Adrenal gland (tissue), 12 donors: ENCODE data around the gene PHF13. TPM values are rescaled to one million over a fixed set of nuclear protein-coding genes. Genes with fewer than 3 reads are reported as not detected.
A peak's percentile ranks its signal among the peaks of the same experiment; 100 is the strongest.

Experiments
- DNase-seq, 7 donors: peaks; one replicate each; pipeline ENCODE4 v3.0.0-alpha.2; 2019 to 2020
- H3K27ac ChIP-seq, 5 donors: fragments of 200-600 bp; sonication (generic) in 4 of 5; 1 replicate in 3 of 5; 2 replicates in 2 of 5; pipeline versions ENCODE4 v1.5.1 to v1.8.0; 2016 to 2020; ENCODE audit warnings: mild to moderate bottlenecking in 1 of 5
- H3K27me3 ChIP-seq: fragments of 200-600 bp; 2 replicates; pipeline ENCODE4 v1.8.0; 2021
- H3K36me3 ChIP-seq, 2 donors: fragments of 200-600 bp; replicated peaks in 1 of 2; 1 replicate in 1 of 2; 2 replicates in 1 of 2; pipeline versions ENCODE4 v1.5.1 to v1.8.0; 2018 to 2022
- H3K4me1 ChIP-seq, 2 donors: fragments of 200-600 bp; replicated peaks in 1 of 2; 1 replicate in 1 of 2; 2 replicates in 1 of 2; pipeline versions ENCODE4 v1.5.1 to v1.8.0; 2018 to 2021
- H3K4me3 ChIP-seq, 4 donors: fragments of 200-600 bp; sonication (generic) in 3 of 4; one replicate each; pipeline ENCODE4 v1.5.1; 2016 to 2018
- H3K9me3 ChIP-seq, 3 donors: fragments of 200-600 bp; sonication (generic) in 1 of 3; replicated peaks in 1 of 3; 1 replicate in 2 of 3; 2 replicates in 1 of 3; pipeline versions ENCODE4 v1.5.1 to v1.8.0; 2016 to 2021
- CTCF ChIP-seq, 6 experiments: fragments of 450-650 bp in 4 of 6; fragments of 200-600 bp in 2 of 6; sonication (generic) in 1 of 6; IDR thresholded peaks; 1 replicate in 5 of 6; 2 replicates in 1 of 6; pipeline versions ENCODE4 v1.5.1 to v1.8.0; 2016 to 2021; ENCODE audit warnings: antibody characterized with exemption in 6 of 6, mild to moderate bottlenecking in 2 of 6, moderate library complexity in 1 of 6
- POLR2A ChIP-seq, 2 donors: fragments of 450-650 bp; IDR thresholded peaks; one replicate each; pipeline ENCODE4 v1.6.1; 2017; ENCODE audit warnings: antibody characterized with exemption in 2 of 2, mild to moderate bottlenecking in 2 of 2, moderate library complexity in 1 of 2
- WGBS, 4 donors: extraction: QIAGEN DNeasy Blood & Tissue Kit in 2 of 4; methylation state at CpG; one replicate each; pipeline versions ENCODE4 v1.1.5 to v1.1.7; 2013 to 2017; 5-methylcytosine and 5-hydroxymethylcytosine counted together
- intact Hi-C, 2 donors: fragments of 100-400 bp; cut with DNase I; formaldehyde crosslinking; loops; one replicate each; pipeline versions ENCODE4 v1.14.1 to v1.15.0; 2022 to 2023
- polyA plus RNA-seq, 3 donors: library from polyadenylated mRNA; stranded (reverse); fragments of 200-250 nt in 2 of 3; fragments of 350-450 nt in 1 of 3; fragmentation: Illumina TruSeq in 1 of 3; extraction: RNeasy Lipid Tissue Mini Kit (QIAGEN cat#74804) in 1 of 3; gene quantifications; one replicate each; pipeline ENCODE4 v1.2.3, GENCODE V29; 2013 to 2014
- total RNA-seq, 9 donors: library from RNA; depleted of rRNA in 4 of 9; stranded (reverse); fragments of >200 nt in 4 of 9; fragments of 120-200 nt in 1 of 9; fragmentation: NEBNext Ultra II Directional in 1 of 9; extraction: Animal tissue kit (Norgen Biotek cat#: 25700) in 1 of 9; gene quantifications; one replicate each; pipeline versions ENCODE4 v1.1.0 to v1.2.4, GENCODE V29; 2013 to 2023
- donor health status: healthy with polysubstance abuse.
- donor health status: Bipolar disorder and iron deficiency.
- donor health status: DM: yes; HTN: yes; CAD: no.
- donor health status: DM: no; HTN: no; CAD: no.
- donor health status: DM: no; HTN: no; CAD: no.
- donor health status: DM: yes; HTN: yes; CAD: no.

PHF13 gene
- total and polyA plus RNA-seq, 12 donors, result 4.7 to 20.1 (median 12.9) TPM

- TF ChIP-seq POLR2A (IDR thresholded peaks at IDR 0.05), result no peak
- TF ChIP-seq CTCF (IDR thresholded peaks at IDR 0.05), result no peak
- Histone ChIP-seq H3K36me3 (peaks cover 0 to 66% of the 10 kb centered on the region in 2 donors), H3K4me1 (peaks cover 12 to 32% of the 10 kb centered on the region in 2 donors), H3K4me3 (no peak overlapping the region), H3K27ac (no peak overlapping the region), H3K27me3 (no peaks in the 10 kb centered on the region), H3K9me3 (no peaks in the 10 kb centered on the region)
- WGBS, 4 donors, result 86 to 95% (median 89%) methylated on average over 6 to 7 of the region's 7 CpGs
- DNase-seq, result no peak
- intact Hi-C loops, result no loop called here
Observed at GRCh38 chr1:6590046-6590445, 23.5 kb upstream of the PHF13 start.

DNA sequence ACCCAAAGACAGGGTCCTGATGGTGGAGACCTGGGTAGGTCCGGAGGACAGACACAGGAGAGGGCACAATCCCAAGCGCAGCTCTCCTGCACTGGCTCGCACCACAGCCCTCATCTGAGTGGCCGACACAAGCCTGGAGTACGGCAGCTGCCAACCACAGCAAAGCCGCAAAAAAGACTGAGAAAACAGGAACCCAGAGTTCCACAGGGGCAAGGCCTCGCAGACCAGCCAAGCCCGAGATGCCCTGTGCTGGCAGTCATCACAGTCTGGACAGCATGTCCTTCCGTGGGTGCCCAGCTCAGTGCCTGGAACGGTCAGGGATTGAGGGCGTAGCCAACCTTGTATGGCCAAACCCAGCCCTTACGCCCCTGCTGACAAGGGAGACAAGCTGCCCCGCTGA, 22.3 kb upstream of the PHF13 start:
- TF ChIP-seq POLR2A (IDR thresholded peaks at IDR 0.05) (no peak), CTCF (IDR thresholded peaks at IDR 0.05) (no peak)
- intact Hi-C loops, result no loop called here
- Histone ChIP-seq H3K36me3 (peaks cover 0 to 78% of the 10 kb centered on the region in 2 donors), H3K9me3 (no peaks in the 10 kb centered on the region), H3K27ac (no peak overlapping the region), H3K27me3 (no peaks in the 10 kb centered on the region), H3K4me1 (peaks cover 12 to 32% of the 10 kb centered on the region in 2 donors), H3K4me3 (no peak overlapping the region)
- 69 to 77% (median 72%) methylated on average over 7 to 13 of the region's 13 CpGs for WGBS, 4 donors
- peak in 1 of 7 donors; percentile 59 for DNase-seq

GRCh38 chr1:6591644-6592043, 21.9 kb upstream of the PHF13 start:
- peaks cover 12 to 31% of the 10 kb centered on the region in 2 donors for H3K4me1 ChIP-seq

GRCh38 chr1:6592441-6592840, 21.1 kb upstream of the PHF13 start:
- Histone ChIP-seq H3K36me3 (peaks cover 0 to 90% of the 10 kb centered on the region in 2 donors), H3K4me3 (no peak overlapping the region), H3K9me3 (no peaks in the 10 kb centered on the region), H3K27ac (no peak overlapping the region), H3K4me1 (peaks cover 20 to 31% of the 10 kb centered on the region in 2 donors), H3K27me3 (no peaks in the 10 kb centered on the region)
- no peak for DNase-seq
- intact Hi-C loops, result no loop called here
- 56 to 93% (median 61%) methylated on average over 4 to 5 of the region's 5 CpGs for WGBS, 4 donors
- TF ChIP-seq CTCF (IDR thresholded peaks at IDR 0.05), result no peak

More at GRCh38 chr1:6591644-6592043, 21.9 kb upstream of the PHF13 start:
- Histone ChIP-seq H3K4me3 (no peak overlapping the region), H3K36me3 (peaks cover 0 to 82% of the 10 kb centered on the region in 2 donors), H3K27ac (no peak overlapping the region), H3K27me3 (no peaks in the 10 kb centered on the region), H3K9me3 (no peaks in the 10 kb centered on the region)
- TF ChIP-seq POLR2A (IDR thresholded peaks at IDR 0.05) (no peak), CTCF (IDR thresholded peaks at IDR 0.05) (no peak)
- peak in 1 of 7 donors; percentile 45 for DNase-seq
- intact Hi-C loops, result no loop called here
- 71 to 83% (median 76%) methylated on average over 1 to 6 of the region's 6 CpGs for WGBS, 4 donors
